HG03103 (cell line): Measurements from ENCODE around the gene MIDN.

ENCODE experiments used
- ATAC-seq: cut with Tn5 transposase; IDR thresholded peaks from one replicate; pipeline ENCODE4 v1.9.1; 2021; ENCODE audit warnings: low read depth; ENCODE audit not compliant: unreplicated experiment

Gene MIDN

GRCh38 chr19:1220477-1220930 is 27.9 kb upstream of the MIDN start:
- no peak for ATAC-seq

- ATAC-seq, result no peak
Measured at GRCh38 chr19:1220976-1221903, 27.1 kb upstream of the MIDN start.

GRCh38 chr19:1221904-1222255 is 26.5 kb upstream of the MIDN start:
- no peak for ATAC-seq

- no peak for ATAC-seq
Measured at GRCh38 chr19:1222394-1222793, 26.0 kb upstream of the MIDN start.

- no peak for ATAC-seq
Measured at GRCh38 chr19:1223018-1223855, 25.1 kb upstream of the MIDN start.

- no peak for ATAC-seq
Measured at GRCh38 chr19:1224047-1224825, 24.1 kb upstream of the MIDN start.

- no peak for ATAC-seq
Measured at GRCh38 chr19:1224847-1225246, 23.5 kb upstream of the MIDN start.

GRCh38 chr19:1225440-1226226 is 22.8 kb upstream of the MIDN start:
- no peak for ATAC-seq

- ATAC-seq, result no peak
Measured at GRCh38 chr19:1226227-1226518, 22.2 kb upstream of the MIDN start.

- no peak for ATAC-seq
Measured at GRCh38 chr19:1226522-1227303, 21.7 kb upstream of the MIDN start.

GRCh38 chr19:1227304-1228054 is 20.9 kb upstream of the MIDN start:
- no peak for ATAC-seq

GRCh38 chr19:1228161-1228957 is 20.0 kb upstream of the MIDN start:
- ATAC-seq, result no peak

GRCh38 chr19:1229056-1229923 is 19.1 kb upstream of the MIDN start:
- ATAC-seq, result no peak

- no peak for ATAC-seq
Measured at GRCh38 chr19:1229924-1230782, 18.2 kb upstream of the MIDN start.

GRCh38 chr19:1230783-1231489 is 17.4 kb upstream of the MIDN start:
- ATAC-seq, result no peak
